Skeletal muscle satellite cell (primary cell): ENCODE data around the gene TAGAP. TPM values are rescaled to one million over a fixed set of nuclear protein-coding genes. Genes with fewer than 3 reads are reported as not detected.

Experiments
- H3K27me3 ChIP-seq: 2 replicates; pipeline ENCODE4 v1.7.0; 2013; ENCODE audit warnings: low read length; ENCODE audit not compliant: control insufficient read depth, insufficient read depth
- H3K36me3 ChIP-seq: 2 replicates; pipeline ENCODE4 v1.7.0; 2013; ENCODE audit warnings: mild to moderate bottlenecking, control low read depth, low read length; ENCODE audit not compliant: insufficient read depth
- H3K4me1 ChIP-seq: 2 replicates; pipeline ENCODE4 v1.7.0; 2013; ENCODE audit warnings: low read length; ENCODE audit not compliant: control insufficient read depth, insufficient read depth
- H3K4me2 ChIP-seq: 2 replicates; pipeline ENCODE4 v1.7.0; 2013; ENCODE audit warnings: mild to moderate bottlenecking, low read length
- H3K4me3 ChIP-seq: 2 replicates; pipeline ENCODE4 v1.7.0; 2013; ENCODE audit warnings: low read length
- H3K9ac ChIP-seq: 2 replicates; pipeline ENCODE4 v1.7.0; 2013; ENCODE audit warnings: mild to moderate bottlenecking, low read depth, low read length, moderate library complexity
- H3K9me3 ChIP-seq: replicated peaks from 2 replicates; pipeline ENCODE4 v1.7.0; 2013; ENCODE audit warnings: mild to moderate bottlenecking, control low read depth, low read length
- total RNA-seq: library from RNA; depleted of rRNA; stranded (reverse); fragments of >200 nt; gene quantifications from 2 replicates; pipeline ENCODE4 v1.2.3, GENCODE V29; 2012; rRNA removed

The TAGAP gene
- total RNA-seq, result not detected in 2 replicates

GRCh38 chr6:159044899-159045727 is at the start of gene TAGAP:
TAGAP (minus strand) TSS chr6:159044991; CDS start chr6:159044146, 845 bp downstream.
- Histone ChIP-seq H3K36me3 (no peaks in the 10 kb centered on the region), H3K4me1 (no peaks in the 10 kb centered on the region), H3K4me2 (peak within 1 kb of the TSS; percentile 21), H3K9ac (no peak within 1 kb of the TSS), H3K9me3 (no peaks in the 10 kb centered on the region), H3K27me3 (peaks cover 27% of the 10 kb centered on the region), H3K4me3 (no peak within 1 kb of the TSS)

GRCh38 chr6:159093609-159094443 is 49.0 kb upstream of the TAGAP start:
- Histone ChIP-seq H3K4me1 (peaks cover 3% of the 10 kb centered on the region), H3K36me3 (no peaks in the 10 kb centered on the region), H3K9ac (no peak overlapping the region), H3K4me3 (no peak overlapping the region), H3K9me3 (no peaks in the 10 kb centered on the region), H3K27me3 (peaks cover 3% of the 10 kb centered on the region), H3K4me2 (no peak overlapping the region)

GRCh38 chr6:159092631-159093030 is 47.8 kb upstream of the TAGAP start:
- no peak overlapping the region for H3K4me3 ChIP-seq
- no peak overlapping the region for H3K9ac ChIP-seq
- no peak overlapping the region for H3K4me2 ChIP-seq
- H3K36me3 ChIP-seq, result no peaks in the 10 kb centered on the region
- peaks cover 3% of the 10 kb centered on the region for H3K4me1 ChIP-seq
- peaks cover 3% of the 10 kb centered on the region for H3K27me3 ChIP-seq
- no peaks in the 10 kb centered on the region for H3K9me3 ChIP-seq

GRCh38 chr6:159090530-159091480 is 46.0 kb upstream of the TAGAP start:
- Histone ChIP-seq H3K27me3 (peaks cover 3% of the 10 kb centered on the region), H3K4me2 (no peak overlapping the region), H3K4me1 (no peaks in the 10 kb centered on the region), H3K4me3 (no peak overlapping the region), H3K9me3 (no peaks in the 10 kb centered on the region), H3K36me3 (no peaks in the 10 kb centered on the region), H3K9ac (no peak overlapping the region)

GRCh38 chr6:159089909-159090308 is 45.1 kb upstream of the TAGAP start:
- H3K9ac ChIP-seq, result no peak overlapping the region
- peaks cover 3% of the 10 kb centered on the region for H3K27me3 ChIP-seq
- H3K9me3 ChIP-seq, result no peaks in the 10 kb centered on the region
- H3K4me1 ChIP-seq, result no peaks in the 10 kb centered on the region
- H3K4me2 ChIP-seq, result no peak overlapping the region
- no peaks in the 10 kb centered on the region for H3K36me3 ChIP-seq
- H3K4me3 ChIP-seq, result no peak overlapping the region

- H3K36me3 ChIP-seq, result no peaks in the 10 kb centered on the region
- no peaks in the 10 kb centered on the region for H3K4me1 ChIP-seq
- no peaks in the 10 kb centered on the region for H3K9me3 ChIP-seq
- no peak overlapping the region for H3K4me2 ChIP-seq
- no peak overlapping the region for H3K9ac ChIP-seq
- H3K27me3 ChIP-seq, result peaks cover 3% of the 10 kb centered on the region
- no peak overlapping the region for H3K4me3 ChIP-seq
Observed at GRCh38 chr6:159089443-159089842, 44.7 kb upstream of the TAGAP start.

- Histone ChIP-seq H3K9ac (no peak overlapping the region), H3K4me3 (no peak overlapping the region), H3K36me3 (no peaks in the 10 kb centered on the region), H3K9me3 (no peaks in the 10 kb centered on the region), H3K27me3 (no peaks in the 10 kb centered on the region), H3K4me1 (no peaks in the 10 kb centered on the region), H3K4me2 (no peak overlapping the region)
Observed at GRCh38 chr6:159086033-159086618, 41.3 kb upstream of the TAGAP start.

GRCh38 chr6:159085396-159085895 is 40.7 kb upstream of the TAGAP start:
- H3K9me3 ChIP-seq, result no peaks in the 10 kb centered on the region
- H3K9ac ChIP-seq, result no peak overlapping the region
- no peak overlapping the region for H3K4me3 ChIP-seq
- H3K4me2 ChIP-seq, result no peak overlapping the region
- H3K36me3 ChIP-seq, result no peaks in the 10 kb centered on the region
- no peaks in the 10 kb centered on the region for H3K27me3 ChIP-seq
- H3K4me1 ChIP-seq, result no peaks in the 10 kb centered on the region

GRCh38 chr6:159084493-159085091 is 39.8 kb upstream of the TAGAP start:
- Histone ChIP-seq H3K4me2 (no peak overlapping the region), H3K27me3 (no peaks in the 10 kb centered on the region), H3K4me1 (no peaks in the 10 kb centered on the region), H3K36me3 (no peaks in the 10 kb centered on the region), H3K9me3 (no peaks in the 10 kb centered on the region), H3K4me3 (no peak overlapping the region), H3K9ac (no peak overlapping the region)

GRCh38 chr6:159083146-159083545 is 38.4 kb upstream of the TAGAP start:
- no peaks in the 10 kb centered on the region for H3K4me1 ChIP-seq
- no peak overlapping the region for H3K9ac ChIP-seq
- no peak overlapping the region for H3K4me2 ChIP-seq
- H3K4me3 ChIP-seq, result no peak overlapping the region
- no peaks in the 10 kb centered on the region for H3K36me3 ChIP-seq
- H3K27me3 ChIP-seq, result no peaks in the 10 kb centered on the region
- no peaks in the 10 kb centered on the region for H3K9me3 ChIP-seq
